Left renal pelvis (tissue), 4 donors: ENCODE results near the gene ACSM2A. TPM values are rescaled to one million over a fixed set of nuclear protein-coding genes. Genes with fewer than 3 reads are reported as not detected.
"Not testable (repeated sequence)": the region's sequence is repeated elsewhere in the genome, so short reads cannot be mapped to it uniquely, and the experiment has no call there.

Experiments
- DNase-seq, 4 donors: peaks; one replicate each; pipeline ENCODE4 v3.0.0-alpha.2; 2013; ENCODE audit warnings: low read depth in 4 of 4, low spot score in 3 of 4
- polyA plus RNA-seq, 4 donors: library from polyadenylated mRNA; unstranded; fragments of 120-200 nt; gene quantifications; one replicate each; pipeline ENCODE4 v1.2.1, GENCODE V29; 2013; ENCODE audit not compliant: insufficient read length in 4 of 4

ACSM2A gene
- polyA plus RNA-seq, 4 donors = 1.3 to 76.5 (median 54.4) TPM

GRCh38 chr16:20446652-20447393 lies 4.5 kb upstream of the ACSM2A start:
- not testable (repeated sequence) for DNase-seq

GRCh38 chr16:20453633-20454032 lies 2.3 kb downstream of the ACSM2A start:
- not testable (repeated sequence) for DNase-seq

GRCh38 chr16:20459227-20459626 lies 7.9 kb downstream of the ACSM2A start:
- DNase-seq = not testable (repeated sequence)

GRCh38 chr16:20460313-20460712 lies 9.0 kb downstream of the ACSM2A start:
- not testable (repeated sequence) for DNase-seq

GRCh38 chr16:20468954-20469353 lies 17.6 kb downstream of the ACSM2A start:
- not testable (repeated sequence) for DNase-seq

GRCh38 chr16:20469930-20470329 lies 18.6 kb downstream of the ACSM2A start:
- DNase-seq = not testable (repeated sequence)

- DNase-seq = not testable (repeated sequence)
Observed at GRCh38 chr16:20470732-20471131, 19.4 kb downstream of the ACSM2A start.

- DNase-seq = not testable (repeated sequence)
Observed at GRCh38 chr16:20477188-20477744, 25.9 kb downstream of the ACSM2A start.

GRCh38 chr16:20483989-20484388 lies 32.7 kb downstream of the ACSM2A start:
- not testable (repeated sequence) for DNase-seq

GRCh38 chr16:20484726-20485125 lies 33.4 kb downstream of the ACSM2A start:
- no peak for DNase-seq

- no peak for DNase-seq
Observed at GRCh38 chr16:20485408-20485807, 34.1 kb downstream of the ACSM2A start.

GRCh38 chr16:20490994-20491393 lies 39.7 kb downstream of the ACSM2A start:
- not testable (repeated sequence) for DNase-seq

GRCh38 chr16:20491448-20491847 lies 40.1 kb downstream of the ACSM2A start:
- DNase-seq = not testable (repeated sequence)

- no peak for DNase-seq
Observed at GRCh38 chr16:20504418-20504817, 53.1 kb downstream of the ACSM2A start.

GRCh38 chr16:20507280-20507679 lies 56.0 kb downstream of the ACSM2A start:
- no peak for DNase-seq

GRCh38 chr16:20510323-20510722 lies 59.0 kb downstream of the ACSM2A start:
- DNase-seq = no peak

- DNase-seq = no peak
Observed at GRCh38 chr16:20515688-20516090, 64.4 kb downstream of the ACSM2A start.

GRCh38 chr16:20517149-20517548 lies 65.8 kb downstream of the ACSM2A start:
- no peak for DNase-seq

GRCh38 chr16:20519231-20519630 lies 67.9 kb downstream of the ACSM2A start:
- no peak for DNase-seq

GRCh38 chr16:20520103-20520502 lies 68.8 kb downstream of the ACSM2A start:
- no peak for DNase-seq

- DNase-seq = not testable (repeated sequence)
Observed at GRCh38 chr16:20531795-20532194, 80.5 kb downstream of the ACSM2A start.

- not testable (repeated sequence) for DNase-seq
Observed at GRCh38 chr16:20532284-20532792, 81.0 kb downstream of the ACSM2A start.
